ENCODE measurements around the gene MRPS5.
"Not testable (repeated sequence)": the region's sequence is repeated elsewhere in the genome, so short reads cannot be mapped to it uniquely, and the experiment has no call there.

Gene MRPS5

DNA sequence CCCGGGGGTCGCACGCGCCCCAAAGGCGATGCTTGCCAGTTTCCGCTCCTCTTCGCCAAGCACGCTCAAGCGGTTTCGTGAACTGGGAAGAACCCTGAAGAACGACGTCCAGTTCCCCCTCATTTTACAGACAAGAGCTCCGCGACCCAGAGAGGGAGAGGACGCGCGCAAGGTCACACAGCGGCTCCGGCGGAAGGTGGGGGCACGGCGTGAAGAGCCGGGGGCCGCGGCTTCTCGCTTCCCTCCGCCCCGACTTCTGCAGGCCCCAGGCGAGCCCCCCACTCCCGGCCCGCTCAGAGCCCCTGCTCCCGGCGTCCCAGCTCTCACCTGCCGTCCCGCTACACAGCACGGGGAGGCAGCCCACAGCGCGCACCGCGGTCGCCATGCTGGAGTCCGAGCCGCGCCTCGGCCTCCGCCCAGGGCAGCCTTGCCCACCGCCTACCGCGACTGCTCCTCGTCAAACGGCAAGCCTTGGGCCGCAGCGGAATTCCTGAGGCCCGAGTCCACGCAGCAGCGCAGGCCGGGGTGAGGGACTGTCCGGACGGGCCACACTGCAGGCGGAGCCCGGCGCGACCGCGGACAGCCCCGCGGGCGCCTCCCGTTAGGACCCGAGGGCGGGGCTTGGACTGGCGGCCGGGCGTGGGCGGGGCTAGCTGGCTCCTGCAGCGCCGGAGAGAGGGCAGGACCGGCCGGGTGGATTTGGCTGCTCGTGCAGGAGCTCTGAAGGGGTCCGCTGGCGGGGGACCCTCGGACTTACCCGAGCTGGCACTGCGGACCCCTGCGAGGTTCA, at the start of gene MRPS5:
Gene MRPS5, minus strand, starts transcription at position 402 of the 790 bp plus-strand sequence. Its CDS starts 17 bp downstream, at position 385.
- in situ Hi-C loops (cut with MboI; ENCODE audit: low sequenced_read_pairs): no loop called here

DNA sequence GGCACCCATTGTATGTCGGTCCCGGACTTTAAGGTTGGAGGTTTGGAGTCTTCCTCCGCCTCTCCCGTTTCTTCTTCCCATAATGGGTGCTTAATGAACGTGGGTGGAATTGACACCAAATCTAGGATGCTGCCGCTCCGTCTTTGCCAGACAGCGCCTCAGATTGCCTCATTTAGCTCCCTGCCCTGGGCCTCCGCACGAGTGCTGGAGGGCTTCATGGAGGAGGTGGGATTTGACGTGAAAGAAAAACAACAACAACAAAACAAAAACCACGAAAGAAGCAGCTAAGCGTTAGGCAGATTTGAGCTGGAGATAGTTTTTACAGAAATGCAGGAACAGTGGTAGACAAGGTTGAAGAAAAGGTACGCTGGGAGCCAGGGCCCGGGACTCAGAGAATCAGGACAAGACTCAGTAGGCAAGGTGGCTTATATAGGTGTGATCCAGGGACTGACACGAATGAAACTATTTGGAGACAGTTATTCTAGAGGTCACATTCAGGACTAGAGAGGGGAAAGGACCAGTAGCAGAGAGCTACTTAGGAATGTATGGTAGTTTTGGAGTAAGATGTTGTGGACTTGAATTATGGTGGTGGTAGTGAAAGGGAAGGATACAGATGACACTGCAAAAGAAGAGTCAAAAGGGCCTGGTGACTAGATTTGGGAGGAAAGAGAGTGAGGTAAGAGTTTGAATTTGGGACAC, 44.6 kb upstream of the MRPS5 start:
- in situ Hi-C loops (cut with MboI; ENCODE audit: low sequenced_read_pairs): no loop called here

DNA sequence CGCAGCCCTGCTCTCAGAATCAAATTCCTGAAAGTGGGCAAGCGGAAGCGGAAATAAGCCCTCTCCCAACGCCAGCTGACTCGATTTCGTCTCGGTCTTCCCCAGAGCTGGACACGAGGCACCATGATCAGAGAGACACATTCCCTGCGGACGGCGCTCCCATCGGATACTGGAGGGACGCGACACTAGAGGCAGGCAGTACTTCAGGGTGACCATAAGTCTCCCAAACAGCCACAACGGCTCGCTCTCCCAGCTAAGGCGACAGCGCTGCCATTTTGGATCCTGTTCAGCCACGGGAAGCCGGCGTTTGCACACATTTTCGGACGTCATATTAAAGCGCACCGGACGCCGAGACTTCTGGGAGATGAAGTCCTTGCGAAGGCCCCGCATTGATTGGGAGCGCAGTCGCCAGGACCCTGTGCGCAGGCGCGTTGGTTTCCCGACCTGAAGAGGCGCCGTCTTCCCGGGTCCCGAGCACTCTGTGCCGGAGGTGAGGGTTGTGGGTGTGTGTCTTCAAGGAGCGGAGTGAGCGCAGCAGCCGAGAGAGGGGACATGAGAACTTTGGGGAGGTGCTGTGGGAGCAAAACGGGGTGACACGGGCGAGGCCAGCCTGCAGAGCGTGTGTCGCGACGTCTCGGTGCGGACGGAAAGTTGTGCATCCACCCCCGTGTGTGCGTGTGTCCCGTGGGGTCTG, 43.9 kb upstream of the MRPS5 start, which contains the start of gene ZNF2:
Gene ZNF2, plus strand, starts transcription at position 439 of the 694 bp plus-strand sequence. CDS start 10,418 bp downstream, outside the sequence.
- in situ Hi-C loops (cut with MboI; ENCODE audit: low sequenced_read_pairs): no loop called here

- in situ Hi-C loops (cut with MboI; ENCODE audit: low sequenced_read_pairs): no loop called here
These were observed 43.4 kb upstream of the MRPS5 start for GRCh38 chr2:95165030-95165370.

GRCh38 chr2:95159690-95160449, 38.3 kb upstream of the MRPS5 start, which contains the start of gene ZNF514:
TSS of gene ZNF514 (minus strand) at chr2:95159848. CDS start at chr2:95153253, 6,595 bp downstream.
- in situ Hi-C loops (cut with MboI; ENCODE audit: low sequenced_read_pairs): no loop called here

GRCh38 chr2:95158891-95159619, 37.4 kb upstream of the MRPS5 start:
- in situ Hi-C loops (cut with MboI; ENCODE audit: low sequenced_read_pairs): no loop called here

- in situ Hi-C loops (cut with MboI; ENCODE audit: low sequenced_read_pairs): no loop called here
These were observed 36.8 kb upstream of the MRPS5 start for GRCh38 chr2:95158441-95158840.

GRCh38 chr2:95149397-95149984, 27.9 kb upstream of the MRPS5 start:
- in situ Hi-C loops (cut with MboI; ENCODE audit: low sequenced_read_pairs): no loop called here

DNA sequence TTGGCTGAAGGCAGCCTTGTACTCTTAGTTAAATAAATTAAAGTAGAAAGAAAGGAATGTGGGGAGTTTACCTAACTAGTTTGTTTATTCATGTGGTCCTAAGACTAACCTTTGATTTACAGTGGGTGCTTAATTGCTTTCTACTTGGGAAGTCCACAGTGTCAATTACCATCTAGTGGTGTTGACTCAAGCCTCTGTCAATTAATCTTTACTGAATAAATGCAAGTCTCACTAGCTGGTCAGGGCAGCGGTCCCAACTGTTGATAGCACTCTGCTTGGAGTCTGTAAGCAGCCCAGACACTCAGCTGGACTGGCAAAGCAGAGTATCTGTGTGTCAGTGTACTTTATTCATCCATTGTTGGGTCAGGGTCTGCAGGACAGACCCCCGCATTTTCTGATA, 22.2 kb upstream of the MRPS5 start:
- in situ Hi-C loops (cut with MboI; ENCODE audit: low sequenced_read_pairs): no loop called here

DNA sequence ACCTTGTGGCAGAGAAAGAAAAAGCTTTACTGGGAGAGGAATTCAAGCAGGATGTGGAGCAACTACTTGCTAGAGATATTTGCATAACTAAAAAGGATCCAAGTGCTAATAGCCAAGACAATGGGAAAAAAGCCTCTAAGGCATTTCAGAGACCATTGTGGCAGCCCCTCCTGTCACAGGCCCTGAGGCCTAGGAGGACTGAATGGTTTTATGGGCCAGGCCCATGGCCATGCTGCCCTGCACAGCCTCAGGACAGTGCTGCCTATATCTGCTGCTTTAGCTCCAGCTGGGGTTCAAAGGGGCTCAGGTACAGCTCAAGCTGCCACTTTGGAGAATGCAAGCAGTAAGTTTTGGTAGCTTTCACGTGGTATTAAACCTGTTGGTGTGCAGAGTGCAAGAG, 17.1 kb upstream of the MRPS5 start:
- in situ Hi-C loops (cut with MboI; ENCODE audit: low sequenced_read_pairs): no loop called here

- in situ Hi-C loops (cut with MboI; ENCODE audit: low sequenced_read_pairs): no loop called here
These were observed 566 bp upstream of the MRPS5 start for GRCh38 chr2:95122197-95122551.

DNA sequence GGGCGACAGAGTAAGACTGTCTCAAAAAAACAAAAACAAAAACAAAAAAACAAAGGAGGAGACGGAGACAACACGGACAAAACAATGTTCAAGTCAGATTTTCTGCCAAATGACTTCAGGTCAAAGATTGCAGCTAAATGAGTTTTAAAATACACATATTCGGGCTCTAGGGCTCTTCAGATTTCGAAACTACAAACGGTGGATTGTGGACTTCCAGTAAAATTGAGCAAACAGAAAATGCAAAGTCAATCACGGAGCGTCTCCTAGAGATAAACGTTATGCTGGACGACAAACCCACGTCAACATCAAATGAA, 558 bp downstream of the MRPS5 start:
- in situ Hi-C loops (cut with MboI; ENCODE audit: low sequenced_read_pairs): no loop called here

- in situ Hi-C loops (cut with MboI; ENCODE audit: low sequenced_read_pairs): no loop called here
These were observed 6.2 kb downstream of the MRPS5 start for GRCh38 chr2:95115418-95115817.

GRCh38 chr2:95113464-95113863, 8.1 kb downstream of the MRPS5 start:
- in situ Hi-C loops (cut with MboI; ENCODE audit: low sequenced_read_pairs): no loop called here

DNA sequence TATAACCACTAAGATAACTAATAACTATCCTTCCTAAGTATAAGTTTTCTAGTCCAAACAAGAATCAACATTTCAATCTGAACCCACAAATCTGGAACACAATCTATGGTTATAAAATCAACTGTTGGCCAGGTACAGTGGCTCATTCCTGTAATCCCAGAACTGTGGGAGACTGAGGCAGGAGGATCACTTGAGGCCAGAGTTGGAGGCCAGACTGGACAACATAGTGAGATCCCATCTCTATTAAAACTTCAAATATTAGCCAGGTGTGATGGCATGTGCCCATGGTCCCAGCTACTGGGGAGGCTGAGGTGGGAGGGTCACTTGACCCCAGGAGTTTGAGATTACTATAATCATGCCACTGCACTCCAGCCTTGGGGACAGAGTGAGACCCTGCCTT, 11.2 kb downstream of the MRPS5 start:
- in situ Hi-C loops (cut with MboI; ENCODE audit: low sequenced_read_pairs): no loop called here

DNA sequence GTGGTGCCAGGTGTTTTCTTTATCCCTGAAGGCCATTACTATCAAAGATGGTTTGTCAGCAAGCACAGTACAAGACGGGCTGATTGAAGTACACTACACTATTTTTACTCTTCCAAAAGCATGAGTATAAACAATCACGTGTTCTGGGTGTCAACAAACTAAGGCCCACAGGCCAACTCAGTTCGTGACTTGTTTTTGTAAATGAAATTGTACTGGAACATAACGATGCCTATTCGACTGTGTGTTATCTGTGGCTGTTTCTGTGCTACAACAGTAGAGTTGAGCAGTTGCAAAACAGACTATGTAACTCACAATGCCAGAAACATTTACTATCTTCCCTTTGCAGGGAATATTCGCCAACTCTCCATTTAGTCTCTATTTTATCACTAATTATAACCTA, 12.3 kb downstream of the MRPS5 start:
- in situ Hi-C loops (cut with MboI; ENCODE audit: low sequenced_read_pairs): no loop called here

DNA sequence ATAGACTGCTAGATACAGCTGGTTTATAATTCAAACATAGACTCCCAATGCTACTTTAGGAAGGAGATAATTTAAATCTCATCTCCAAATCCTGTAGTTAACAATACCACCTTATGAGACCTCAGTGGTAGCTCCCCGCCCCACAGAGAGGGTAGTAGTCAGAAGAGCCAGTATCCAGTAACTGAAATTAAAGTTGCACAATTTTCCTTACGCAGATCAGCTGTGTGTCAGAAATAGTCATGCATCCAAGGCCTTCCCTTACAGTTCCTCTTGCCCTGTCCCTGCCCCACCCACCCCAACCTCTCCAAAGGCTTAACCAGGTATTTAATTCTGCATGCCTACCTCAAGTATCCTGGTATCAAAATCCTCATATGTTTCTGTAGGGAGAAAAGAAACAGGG, 15.5 kb downstream of the MRPS5 start:
- in situ Hi-C loops (cut with MboI; ENCODE audit: low sequenced_read_pairs): no loop called here

- in situ Hi-C loops (cut with MboI; ENCODE audit: low sequenced_read_pairs): no loop called here
These were observed 17.0 kb downstream of the MRPS5 start for GRCh38 chr2:95104606-95105005.

GRCh38 chr2:95099910-95100309, 21.7 kb downstream of the MRPS5 start:
- in situ Hi-C loops (cut with MboI; ENCODE audit: low sequenced_read_pairs): no loop called here

DNA sequence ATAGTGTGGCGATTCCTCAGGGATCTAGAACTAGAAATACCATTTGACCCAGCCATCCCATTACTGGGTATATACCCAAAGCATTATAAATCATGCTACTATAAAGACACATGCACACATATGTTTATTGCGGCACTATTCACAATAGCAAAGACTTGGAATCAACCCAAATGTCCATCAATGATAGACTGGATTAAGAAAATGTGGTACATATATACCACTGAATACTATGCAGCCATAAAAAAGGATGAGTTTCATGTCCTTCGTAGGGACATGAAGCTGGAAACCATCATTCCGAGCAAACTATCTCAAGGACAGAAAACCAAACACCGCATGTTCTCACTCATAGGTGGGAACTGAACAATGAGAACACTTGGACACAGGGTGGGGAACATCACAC, 23.3 kb downstream of the MRPS5 start:
- in situ Hi-C loops (cut with MboI; ENCODE audit: low sequenced_read_pairs): not testable (repeated sequence)
